Glutamatergic neuron (in vitro differentiated cells): ENCODE data around the gene POLN. TPM values are rescaled to one million over a fixed set of nuclear protein-coding genes. Genes with fewer than 3 reads are reported as not detected.

Experiments
- DNase-seq: peaks from one replicate; pipeline ENCODE4 v3.0.0; 2022
- H3K27ac Mint-ChIP-seq: one replicate; pipeline ENCODE4 v1.8.0; 2020; ENCODE audit warnings: mild to moderate bottlenecking, mixed read lengths, inconsistent platforms; ENCODE audit not compliant: unreplicated experiment
- H3K27me3 Mint-ChIP-seq: one replicate; pipeline ENCODE4 v1.8.0; 2020; ENCODE audit warnings: mild to moderate bottlenecking, moderate library complexity, mixed read lengths, inconsistent platforms; ENCODE audit not compliant: unreplicated experiment
- H3K36me3 Mint-ChIP-seq: one replicate; pipeline ENCODE4 v1.8.0; 2020; ENCODE audit warnings: mild to moderate bottlenecking, mixed read lengths, inconsistent platforms; ENCODE audit not compliant: unreplicated experiment
- H3K4me1 Mint-ChIP-seq: one replicate; pipeline ENCODE4 v1.8.0; 2020; ENCODE audit warnings: mild to moderate bottlenecking, low read depth, mixed read lengths, inconsistent platforms; ENCODE audit not compliant: unreplicated experiment
- H3K4me3 Mint-ChIP-seq: one replicate; pipeline ENCODE4 v1.8.0; 2020; ENCODE audit warnings: mild to moderate bottlenecking, mixed read lengths, inconsistent platforms; ENCODE audit not compliant: unreplicated experiment
- H3K9me3 Mint-ChIP-seq: one replicate; pipeline ENCODE4 v1.8.0; 2020; ENCODE audit warnings: mild to moderate bottlenecking, moderate library complexity, mixed read lengths, inconsistent platforms; ENCODE audit not compliant: unreplicated experiment
- total RNA-seq: library from RNA; stranded (reverse); fragmentation: NEBNext Ultra II Directional; extraction: Animal tissue kit (Norgen Biotek cat#: 25700); gene quantifications from one replicate; pipeline ENCODE4 v1.2.1, GENCODE V29; 2021; ENCODE audit not compliant: unreplicated experiment
- TF ChIP-seq, protein P1 (sequence below): fragments of 200-600 bp; sonication (generic); IDR thresholded peaks from one replicate; pipeline ENCODE4 v1.5.0; 2021; ENCODE audit not compliant: partially characterized antibody, unreplicated experiment

Gene POLN
- total RNA-seq, 1 donor from 2014 or later: 6.8 TPM

DNA sequence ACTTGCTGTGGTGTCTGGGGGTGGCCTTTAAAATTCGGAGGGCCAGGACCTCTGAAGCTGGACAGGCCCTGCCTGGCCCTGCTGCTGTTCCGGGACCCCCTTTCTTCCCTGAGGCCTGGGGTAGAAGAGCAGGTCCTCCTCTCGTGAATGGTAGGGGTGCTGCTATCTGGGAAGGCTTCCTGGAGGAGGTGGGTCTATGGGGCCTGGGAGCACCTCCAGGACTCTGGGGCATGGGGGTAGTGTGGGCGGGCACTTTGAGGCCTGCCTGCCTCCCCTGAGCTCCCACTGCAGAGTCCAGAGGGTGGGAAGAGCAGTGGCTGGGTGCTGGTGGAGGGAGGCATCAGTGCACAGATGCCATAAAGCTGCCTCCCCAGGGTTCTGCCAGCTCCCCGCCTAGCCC lies 24.9 kb upstream of the POLN start:
- H3K4me3 Mint-ChIP-seq: no peak overlapping the region
- TF ChIP-seq, protein P1, sequence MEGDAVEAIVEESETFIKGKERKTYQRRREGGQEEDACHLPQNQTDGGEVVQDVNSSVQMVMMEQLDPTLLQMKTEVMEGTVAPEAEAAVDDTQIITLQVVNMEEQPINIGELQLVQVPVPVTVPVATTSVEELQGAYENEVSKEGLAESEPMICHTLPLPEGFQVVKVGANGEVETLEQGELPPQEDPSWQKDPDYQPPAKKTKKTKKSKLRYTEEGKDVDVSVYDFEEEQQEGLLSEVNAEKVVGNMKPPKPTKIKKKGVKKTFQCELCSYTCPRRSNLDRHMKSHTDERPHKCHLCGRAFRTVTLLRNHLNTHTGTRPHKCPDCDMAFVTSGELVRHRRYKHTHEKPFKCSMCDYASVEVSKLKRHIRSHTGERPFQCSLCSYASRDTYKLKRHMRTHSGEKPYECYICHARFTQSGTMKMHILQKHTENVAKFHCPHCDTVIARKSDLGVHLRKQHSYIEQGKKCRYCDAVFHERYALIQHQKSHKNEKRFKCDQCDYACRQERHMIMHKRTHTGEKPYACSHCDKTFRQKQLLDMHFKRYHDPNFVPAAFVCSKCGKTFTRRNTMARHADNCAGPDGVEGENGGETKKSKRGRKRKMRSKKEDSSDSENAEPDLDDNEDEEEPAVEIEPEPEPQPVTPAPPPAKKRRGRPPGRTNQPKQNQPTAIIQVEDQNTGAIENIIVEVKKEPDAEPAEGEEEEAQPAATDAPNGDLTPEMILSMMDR: no peak
- no peak for DNase-seq
- no peaks in the 10 kb centered on the region for H3K36me3 Mint-ChIP-seq
- H3K27me3 Mint-ChIP-seq: peaks cover 1% of the 10 kb centered on the region
- peaks cover 1% of the 10 kb centered on the region for H3K9me3 Mint-ChIP-seq
- H3K4me1 Mint-ChIP-seq: peaks cover 8% of the 10 kb centered on the region
- no peak overlapping the region for H3K27ac Mint-ChIP-seq

DNA sequence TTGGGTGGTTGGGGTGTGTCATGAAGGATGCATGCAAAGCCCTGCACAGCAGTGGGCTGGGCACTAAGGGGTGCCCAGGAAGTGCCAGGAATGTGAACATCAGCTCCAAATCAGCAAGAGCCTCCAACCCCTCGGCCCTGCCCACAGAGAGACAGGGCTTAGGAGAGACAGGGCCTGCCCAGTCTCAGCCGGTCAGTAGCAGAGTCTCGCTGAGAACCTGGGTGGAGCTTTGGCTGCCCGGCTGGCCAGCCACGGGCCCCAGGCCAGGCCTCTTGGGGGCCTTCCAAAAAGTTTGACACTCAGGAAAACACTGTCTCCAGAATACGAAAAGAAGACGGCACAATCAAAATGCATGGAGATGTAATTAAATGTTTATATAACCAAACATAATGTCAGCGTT lies 24.3 kb upstream of the POLN start:
- TF ChIP-seq, protein P1: no peak
- Mint-ChIP-seq H3K27ac (no peak overlapping the region), H3K36me3 (no peaks in the 10 kb centered on the region), H3K9me3 (peaks cover 1% of the 10 kb centered on the region), H3K27me3 (peaks cover 1% of the 10 kb centered on the region), H3K4me3 (no peak overlapping the region), H3K4me1 (peaks cover 8% of the 10 kb centered on the region)
- DNase-seq: no peak

DNA sequence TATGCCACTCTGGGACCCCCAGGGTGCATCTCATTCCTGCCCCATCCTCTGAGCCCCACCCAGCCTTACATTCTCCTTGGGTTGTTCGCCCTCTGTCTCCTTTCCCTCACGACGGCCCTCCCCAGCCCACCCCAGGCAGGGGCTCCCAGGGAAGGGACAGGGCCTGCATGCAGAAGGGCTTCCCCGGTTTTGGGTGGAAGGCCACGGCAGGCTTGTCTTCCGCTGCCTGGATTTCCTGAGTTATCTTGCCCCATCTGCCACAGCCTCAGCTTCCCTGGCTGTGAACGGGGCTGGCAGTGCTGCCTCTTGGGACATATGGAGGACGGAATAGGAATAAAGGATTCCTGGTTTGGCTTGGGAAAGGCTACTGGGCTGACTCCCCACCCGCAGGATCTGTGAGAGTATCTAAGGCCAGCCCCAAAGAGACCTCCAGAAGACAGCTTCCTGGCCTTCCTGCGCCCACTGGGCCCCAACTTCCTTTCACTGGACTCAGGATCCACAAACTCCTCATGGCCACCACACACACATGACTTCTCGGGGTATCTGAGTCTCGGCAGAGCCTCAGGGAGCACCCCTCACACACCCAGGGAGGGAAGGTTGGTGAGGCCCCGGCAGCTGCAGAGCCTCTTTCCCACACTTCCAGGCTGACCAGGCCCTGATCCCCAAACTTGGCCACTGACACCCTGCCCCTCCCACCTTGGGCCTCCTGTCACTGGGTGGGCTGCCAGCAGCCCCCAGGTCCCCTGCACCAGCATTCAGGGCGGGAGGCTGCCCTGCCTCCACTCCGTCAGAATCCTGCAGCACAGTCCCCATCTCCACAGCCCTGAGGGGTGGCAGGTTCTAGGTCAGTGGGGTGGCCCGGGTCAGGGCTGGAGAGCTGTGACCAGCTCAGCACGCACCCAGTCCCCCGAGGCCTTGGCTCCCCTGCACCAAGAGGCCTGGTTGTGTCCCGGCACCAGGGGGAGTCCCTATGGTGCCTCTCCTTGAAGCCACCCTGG lies 23.5 kb upstream of the POLN start:
- Mint-ChIP-seq H3K9me3 (peaks cover 1% of the 10 kb centered on the region), H3K4me3 (no peak overlapping the region), H3K36me3 (no peaks in the 10 kb centered on the region), H3K27me3 (peaks cover 1% of the 10 kb centered on the region), H3K27ac (no peak overlapping the region), H3K4me1 (peaks cover 8% of the 10 kb centered on the region)
- TF ChIP-seq, protein P1: no peak
- no peak for DNase-seq

DNA sequence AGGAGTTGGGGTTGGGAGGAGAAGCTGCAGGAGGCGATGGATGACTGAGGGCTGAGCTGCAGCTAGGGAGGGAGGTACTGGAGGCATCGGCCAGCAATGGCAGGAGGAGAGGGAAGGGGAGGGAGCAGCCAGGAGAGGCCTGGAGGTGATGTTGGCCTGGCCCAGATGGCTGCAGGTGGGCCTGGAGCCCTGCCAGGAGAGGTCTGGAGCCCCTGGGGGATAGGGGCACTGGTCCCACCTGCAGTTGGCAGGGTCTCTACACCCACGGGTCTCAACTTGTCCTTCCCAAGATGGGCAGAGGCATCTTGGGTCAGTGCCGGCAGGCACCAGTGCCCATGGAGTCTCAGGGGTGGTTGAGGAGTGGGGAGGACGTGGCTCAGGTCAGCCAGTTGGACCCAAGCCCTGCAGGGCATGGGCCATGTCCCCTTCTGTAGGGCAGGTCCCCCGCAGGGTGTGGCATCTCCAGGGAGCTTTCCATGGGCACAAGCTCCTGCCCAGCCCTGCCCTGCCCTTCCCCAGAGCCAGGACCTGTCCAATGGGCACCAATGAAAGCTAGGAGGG lies 22.6 kb upstream of the POLN start:
- Mint-ChIP-seq H3K36me3 (no peaks in the 10 kb centered on the region), H3K27ac (no peak overlapping the region), H3K9me3 (peaks cover 1% of the 10 kb centered on the region), H3K4me1 (peaks cover 8% of the 10 kb centered on the region), H3K27me3 (peaks cover 1% of the 10 kb centered on the region), H3K4me3 (no peak overlapping the region)
- DNase-seq: peak; percentile 13
- TF ChIP-seq, protein P1: no peak

DNA sequence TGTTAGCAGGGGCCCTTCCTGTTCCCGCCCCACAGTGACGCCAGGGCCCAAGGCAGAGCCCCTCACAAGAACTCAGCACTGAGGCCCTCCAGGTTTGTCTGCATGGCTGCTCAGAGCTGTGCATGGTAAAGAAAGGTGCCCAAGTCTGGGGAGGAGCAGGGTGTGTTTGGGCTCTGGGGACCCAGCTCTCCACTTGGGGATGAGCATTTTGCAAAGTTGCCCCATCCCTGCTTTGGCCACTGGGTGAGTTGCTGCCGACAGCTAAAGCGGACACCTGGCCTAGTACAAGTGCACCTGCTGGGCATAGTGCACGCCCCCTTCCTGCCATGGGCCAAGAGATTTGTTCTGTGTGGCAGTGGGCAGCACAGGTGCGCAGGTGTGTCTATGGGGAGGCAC lies 22.0 kb upstream of the POLN start:
- peaks cover 1% of the 10 kb centered on the region for H3K27me3 Mint-ChIP-seq
- DNase-seq: no peak
- H3K9me3 Mint-ChIP-seq: peaks cover 1% of the 10 kb centered on the region
- H3K36me3 Mint-ChIP-seq: no peaks in the 10 kb centered on the region
- TF ChIP-seq, protein P1: no peak
- H3K4me3 Mint-ChIP-seq: no peak overlapping the region
- H3K4me1 Mint-ChIP-seq: peaks cover 5% of the 10 kb centered on the region
- no peak overlapping the region for H3K27ac Mint-ChIP-seq
